Measurements from ENCODE around the gene M6PR. TPM values are rescaled to one million over a fixed set of nuclear protein-coding genes. Genes with fewer than 3 reads are reported as not detected.

Gene M6PR
- total RNA-seq (10 to 100 TPM; 38.2 to 99.7 (median 64.0) TPM), polyA plus RNA-seq (10 to 100 TPM; 29.5 to 50.0 TPM)

- H3K36me3 ChIP-seq: peaks cover 0 to 7% (median 4%) of the 10 kb centered on the region in 3 donors
- no peaks in the 10 kb centered on the region for H3K27me3 ChIP-seq
- peak within 1 kb of the TSS; percentile 71 to 89 (median 82) for H3K4me3 ChIP-seq
- peak within 1 kb of the TSS; percentile 85 to 98 (median 94) for H3K27ac ChIP-seq
- FAIRE-seq (peak; percentile 83), DNase-seq (peak; percentile 87 to 95 (median 89)), ATAC-seq (peak; percentile 93 to 97 (median 95))
- H3K9me3 ChIP-seq: no peaks in the 10 kb centered on the region
- H3K4me1 ChIP-seq: peaks cover 0 to 23% (median 9%) of the 10 kb centered on the region in 3 donors
- intact Hi-C loops (cut with DNase I): loop anchor here in 1 of 3 donors (10.0 kb wide), 1 partner anchor 85 kb away; no protein-coding TSS in a partner anchor
- peak in 1 of 4 donors; percentile 10 for TF ChIP-seq CTCF (IDR thresholded peaks at IDR 0.05)
- 0 to 1% methylated on average over 65 to 66 of the region's 66 CpGs for WGBS, 2 donors
These were observed at the start of gene M6PR for GRCh38 chr12:8949342-8950220. Gene M6PR, minus strand, starts transcription at chr12:8949645. Its CDS starts 3,241 bp downstream, at chr12:8946404.

GRCh38 chr12:8996682-8997405, 47.4 kb upstream of the M6PR start:
- DNase-seq: no peak

GRCh38 chr12:8995021-8995775, 45.8 kb upstream of the M6PR start:
- DNase-seq (no peak), ATAC-seq (no peak), FAIRE-seq (no peak)
- intact Hi-C loops (cut with DNase I): no loop called here
- no peaks in the 10 kb centered on the region for H3K36me3 ChIP-seq
- no peaks in the 10 kb centered on the region for H3K27me3 ChIP-seq
- no peaks in the 10 kb centered on the region for H3K4me1 ChIP-seq
- WGBS, 2 donors: 87 to 88% methylated on average over 4 of the region's 4 CpGs
- no peak for TF ChIP-seq CTCF (IDR thresholded peaks at IDR 0.05)
- H3K27ac ChIP-seq: no peak overlapping the region
- no peaks in the 10 kb centered on the region for H3K9me3 ChIP-seq
- H3K4me3 ChIP-seq: no peak overlapping the region

More at GRCh38 chr12:8996682-8997405, 47.4 kb upstream of the M6PR start:
- H3K27me3 ChIP-seq: no peaks in the 10 kb centered on the region
- peak in 2 of 4 donors; percentile 14 to 54 for ATAC-seq
- no peak overlapping the region for H3K4me3 ChIP-seq
- intact Hi-C loops (cut with DNase I): no loop called here
- peaks cover 0 to 2% (median 0%) of the 10 kb centered on the region in 3 donors for H3K4me1 ChIP-seq
- no peak overlapping the region for H3K27ac ChIP-seq
- no peaks in the 10 kb centered on the region for H3K36me3 ChIP-seq
- no peaks in the 10 kb centered on the region for H3K9me3 ChIP-seq
- no peak for TF ChIP-seq CTCF (IDR thresholded peaks at IDR 0.05)
- WGBS, 2 donors: 82 to 89% methylated on average over 5 of the region's 5 CpGs
- FAIRE-seq: no peak

- FAIRE-seq: no peak
- intact Hi-C loops (cut with DNase I): no loop called here
- TF ChIP-seq CTCF (IDR thresholded peaks at IDR 0.05): no peak
- ATAC-seq: no peak
- Histone ChIP-seq H3K36me3 (no peaks in the 10 kb centered on the region), H3K4me3 (no peak overlapping the region), H3K4me1 (no peaks in the 10 kb centered on the region), H3K27me3 (no peaks in the 10 kb centered on the region), H3K27ac (no peak overlapping the region), H3K9me3 (no peaks in the 10 kb centered on the region)
- WGBS, 2 donors: 75 to 76% methylated on average over 3 of the region's 3 CpGs
- no peak for DNase-seq
These were observed 44.4 kb upstream of the M6PR start for GRCh38 chr12:8993827-8994226.
